HG02759 (cell line): ENCODE results near the gene NOTCH3.

ENCODE experiments used
- ATAC-seq: cut with Tn5 transposase; IDR thresholded peaks from one replicate; pipeline ENCODE4 v1.9.1; 2021; ENCODE audit warnings: mild to moderate bottlenecking, moderate library complexity; ENCODE audit not compliant: unreplicated experiment

The NOTCH3 gene

GRCh38 chr19:15125232-15126067, 75.3 kb downstream of the NOTCH3 start:
- peak; percentile 93 for ATAC-seq

GRCh38 chr19:15124572-15125231, 76.1 kb downstream of the NOTCH3 start:
- ATAC-seq: no peak

GRCh38 chr19:15123900-15124299, 76.9 kb downstream of the NOTCH3 start:
- no peak for ATAC-seq

GRCh38 chr19:15123031-15123890, 77.5 kb downstream of the NOTCH3 start:
- ATAC-seq: no peak

GRCh38 chr19:15122331-15123030, 78.3 kb downstream of the NOTCH3 start:
- no peak for ATAC-seq

GRCh38 chr19:15120135-15121026, 80.4 kb downstream of the NOTCH3 start:
- ATAC-seq: no peak

- ATAC-seq: no peak
Observed at GRCh38 chr19:15118789-15119494, 81.9 kb downstream of the NOTCH3 start.

- ATAC-seq: no peak
Observed at GRCh38 chr19:15118248-15118647, 82.5 kb downstream of the NOTCH3 start.

GRCh38 chr19:15116856-15117255, 83.9 kb downstream of the NOTCH3 start:
- no peak for ATAC-seq

GRCh38 chr19:15115762-15116615, 84.8 kb downstream of the NOTCH3 start:
- no peak for ATAC-seq

- ATAC-seq: no peak
Observed at GRCh38 chr19:15115080-15115479, 85.7 kb downstream of the NOTCH3 start.

GRCh38 chr19:15114153-15114540, 86.6 kb downstream of the NOTCH3 start:
- ATAC-seq: no peak

- ATAC-seq: no peak
Observed at GRCh38 chr19:15113245-15114152, 87.3 kb downstream of the NOTCH3 start.

- no peak for ATAC-seq
Observed at GRCh38 chr19:15112385-15112784, 88.4 kb downstream of the NOTCH3 start.

- no peak for ATAC-seq
Observed at GRCh38 chr19:15111758-15112157, 89.0 kb downstream of the NOTCH3 start.

- no peak for ATAC-seq
Observed at GRCh38 chr19:15110418-15110815, 90.4 kb downstream of the NOTCH3 start.

GRCh38 chr19:15109768-15110417, 90.9 kb downstream of the NOTCH3 start:
- no peak for ATAC-seq
